ENCODE results near the gene PDIA2. TPM values are rescaled to one million over a fixed set of nuclear protein-coding genes. Genes with fewer than 3 reads are reported as not detected.

Gene PDIA2
- total RNA-seq, 1 experiment from 2014 or later, result not detected

- H3K79me2 ChIP-seq (ENCODE audit: low read depth), result no peaks in the 10 kb centered on the region
- no peak overlapping the region for H2AFZ ChIP-seq
These were observed 2.9 kb upstream of the PDIA2 start for GRCh38 chr16:280005-280460.

DNA sequence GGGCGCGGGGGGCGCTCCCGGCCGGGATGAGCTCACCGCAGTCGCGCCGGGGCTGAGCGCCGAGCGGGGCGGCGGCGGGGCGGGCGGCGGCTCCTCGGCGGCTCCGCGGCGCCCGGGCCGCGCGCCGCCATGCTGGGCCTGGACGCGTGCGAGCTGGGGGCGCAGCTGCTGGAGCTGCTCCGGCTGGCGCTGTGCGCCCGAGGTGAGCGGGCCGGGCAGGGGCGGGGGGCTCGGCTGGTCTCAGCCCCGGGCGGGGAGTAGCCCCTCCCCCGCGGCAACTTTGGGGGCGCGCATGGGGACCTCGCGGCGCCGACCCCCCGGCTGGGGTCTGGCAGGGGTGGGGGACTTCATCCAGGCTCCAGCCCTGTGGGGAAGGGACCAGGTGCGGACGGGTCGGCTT lies 2.4 kb upstream of the PDIA2 start, which contains the start of gene ARHGDIG:
ARHGDIG (plus strand) TSS at position 40 of the 400 bp plus-strand sequence; CDS start at position 130, 90 bp downstream.
- H3K4me1 ChIP-seq (replicated peaks; ENCODE audit: insufficient read depth), result no peaks in the 10 kb centered on the region
- no peaks in the 10 kb centered on the region for H3K9me3 ChIP-seq (ENCODE audit: insufficient read depth, low read depth)
- no peaks in the 10 kb centered on the region for H3K79me2 ChIP-seq (ENCODE audit: low read depth)
- no peaks in the 10 kb centered on the region for H3K36me3 ChIP-seq (ENCODE audit: low read depth)
- no peak within 1 kb of the TSS for H3K4me3 ChIP-seq
- DNase-seq, result no peak
- TF ChIP-seq, protein P1, sequence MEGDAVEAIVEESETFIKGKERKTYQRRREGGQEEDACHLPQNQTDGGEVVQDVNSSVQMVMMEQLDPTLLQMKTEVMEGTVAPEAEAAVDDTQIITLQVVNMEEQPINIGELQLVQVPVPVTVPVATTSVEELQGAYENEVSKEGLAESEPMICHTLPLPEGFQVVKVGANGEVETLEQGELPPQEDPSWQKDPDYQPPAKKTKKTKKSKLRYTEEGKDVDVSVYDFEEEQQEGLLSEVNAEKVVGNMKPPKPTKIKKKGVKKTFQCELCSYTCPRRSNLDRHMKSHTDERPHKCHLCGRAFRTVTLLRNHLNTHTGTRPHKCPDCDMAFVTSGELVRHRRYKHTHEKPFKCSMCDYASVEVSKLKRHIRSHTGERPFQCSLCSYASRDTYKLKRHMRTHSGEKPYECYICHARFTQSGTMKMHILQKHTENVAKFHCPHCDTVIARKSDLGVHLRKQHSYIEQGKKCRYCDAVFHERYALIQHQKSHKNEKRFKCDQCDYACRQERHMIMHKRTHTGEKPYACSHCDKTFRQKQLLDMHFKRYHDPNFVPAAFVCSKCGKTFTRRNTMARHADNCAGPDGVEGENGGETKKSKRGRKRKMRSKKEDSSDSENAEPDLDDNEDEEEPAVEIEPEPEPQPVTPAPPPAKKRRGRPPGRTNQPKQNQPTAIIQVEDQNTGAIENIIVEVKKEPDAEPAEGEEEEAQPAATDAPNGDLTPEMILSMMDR (conservative IDR thresholded peaks at IDR 0.05), result no peak
- TF ChIP-seq EZH2 (IDR thresholded peaks at IDR 0.05; ENCODE audit: low read depth), result no peak
- no peaks in the 10 kb centered on the region for H4K20me1 ChIP-seq (ENCODE audit: insufficient read depth)
- H3F3A ChIP-seq (ENCODE audit: insufficient read depth, low read depth), result peaks cover 12% of the 10 kb centered on the region; the same call in 1 of the 2 replicates
- intact Hi-C loops (cut with micrococcal nuclease; ENCODE audit: unreplicated experiment), result no loop called here
- H3K9me2 ChIP-seq (ENCODE audit: insufficient read depth), result no peaks in the 10 kb centered on the region
- no peak within 1 kb of the TSS for H3K27ac ChIP-seq
- H3K4me2 ChIP-seq, result no peak within 1 kb of the TSS
- peaks cover 6% of the 10 kb centered on the region; the same call in 1 of the 2 replicates for H3K27me3 ChIP-seq (ENCODE audit: insufficient read depth, low read depth)
- POLR2A ChIA-PET (ENCODE audit: unreplicated experiment), result no interaction called here
- no TSS peak for BruUV-seq (replicated peaks)
- no peak within 1 kb of the TSS for H2AFZ ChIP-seq
- CTCF ChIA-PET, result no interaction called here

More at GRCh38 chr16:280005-280460, 2.9 kb upstream of the PDIA2 start:
- Histone ChIP-seq H3F3A (ENCODE audit: insufficient read depth, low read depth) (peaks cover 12% of the 10 kb centered on the region; the same call in 1 of the 2 replicates), H3K4me1 (replicated peaks; ENCODE audit: insufficient read depth) (no peaks in the 10 kb centered on the region), H3K27ac (no peak overlapping the region), H3K4me2 (no peak overlapping the region), H3K4me3 (no peak overlapping the region), H3K27me3 (ENCODE audit: insufficient read depth, low read depth) (peaks cover 8% of the 10 kb centered on the region; the same call in 1 of the 2 replicates), H3K9me3 (ENCODE audit: insufficient read depth, low read depth) (no peaks in the 10 kb centered on the region), H3K36me3 (ENCODE audit: low read depth) (no peaks in the 10 kb centered on the region), H4K20me1 (ENCODE audit: insufficient read depth) (no peaks in the 10 kb centered on the region), H3K9me2 (ENCODE audit: insufficient read depth) (no peaks in the 10 kb centered on the region)
- no peak for TF ChIP-seq EZH2 (IDR thresholded peaks at IDR 0.05; ENCODE audit: low read depth)
- TF ChIP-seq, protein P1 (conservative IDR thresholded peaks at IDR 0.05), result no peak
- CTCF ChIA-PET, result no interaction called here
- no TSS peak for BruUV-seq (replicated peaks)
- POLR2A ChIA-PET (ENCODE audit: unreplicated experiment), result no interaction called here
- no peak for DNase-seq
- intact Hi-C loops (cut with micrococcal nuclease; ENCODE audit: unreplicated experiment), result no loop called here

DNA sequence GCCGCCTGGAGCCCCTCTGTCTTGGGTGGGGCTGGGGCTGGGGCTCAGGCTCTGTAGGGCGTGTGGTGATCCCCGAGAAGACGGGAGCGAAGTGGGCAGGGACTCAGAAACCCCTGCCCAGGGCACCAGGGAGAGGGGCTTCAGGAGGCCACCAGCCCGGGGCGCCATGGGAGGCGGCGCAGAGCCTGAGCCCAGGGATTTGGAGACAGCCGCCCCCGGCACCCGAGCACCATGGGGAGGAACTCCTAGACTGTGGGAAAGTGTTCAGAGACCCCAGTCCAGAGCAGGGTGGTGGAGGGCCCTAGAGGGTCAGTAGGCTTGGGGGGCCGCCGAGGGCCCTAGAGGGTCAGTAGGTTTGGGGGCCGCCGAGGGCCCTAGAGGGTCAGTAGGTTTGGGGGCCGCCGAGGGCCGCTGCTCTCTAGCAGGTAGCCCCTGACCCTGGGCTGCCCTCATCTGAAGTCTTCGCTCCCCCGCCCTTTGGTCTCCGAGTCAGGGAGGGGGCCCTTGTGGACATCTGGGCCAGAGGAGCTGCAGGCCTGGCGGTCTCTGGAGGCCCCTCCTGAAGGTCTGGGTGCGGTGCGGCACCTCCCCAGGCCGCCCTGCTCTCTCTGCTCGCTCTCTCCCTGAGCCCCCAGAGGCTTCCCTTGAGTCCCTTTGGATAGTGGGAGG lies 1.8 kb upstream of the PDIA2 start:
- H3K9me2 ChIP-seq (ENCODE audit: insufficient read depth), result no peaks in the 10 kb centered on the region
- no peak overlapping the region for H3K4me3 ChIP-seq
- DNase-seq, result no peak
- POLR2A ChIA-PET (ENCODE audit: unreplicated experiment), result no interaction called here
- no peak overlapping the region for H3K27ac ChIP-seq
- no peak overlapping the region for H2AFZ ChIP-seq
- H3K79me2 ChIP-seq (ENCODE audit: low read depth), result no peaks in the 10 kb centered on the region
- H4K20me1 ChIP-seq (ENCODE audit: insufficient read depth), result no peaks in the 10 kb centered on the region
- H3K36me3 ChIP-seq (ENCODE audit: low read depth), result no peaks in the 10 kb centered on the region
- peaks cover 12% of the 10 kb centered on the region; the same call in 1 of the 2 replicates for H3F3A ChIP-seq (ENCODE audit: insufficient read depth, low read depth)
- no peak for TF ChIP-seq EZH2 (IDR thresholded peaks at IDR 0.05; ENCODE audit: low read depth)
- TF ChIP-seq, protein P1 (conservative IDR thresholded peaks at IDR 0.05), result no peak
- intact Hi-C loops (cut with micrococcal nuclease; ENCODE audit: unreplicated experiment), result no loop called here
- CTCF ChIA-PET, result no interaction called here
- peaks cover 6% of the 10 kb centered on the region; the same call in 1 of the 2 replicates for H3K27me3 ChIP-seq (ENCODE audit: insufficient read depth, low read depth)
- no peaks in the 10 kb centered on the region for H3K4me1 ChIP-seq (replicated peaks; ENCODE audit: insufficient read depth)
- no peak overlapping the region for H3K4me2 ChIP-seq
- no peaks in the 10 kb centered on the region for H3K9me3 ChIP-seq (ENCODE audit: insufficient read depth, low read depth)
- BruUV-seq (replicated peaks), result no TSS peak
